Calu3 (cell line): ENCODE data around the gene BAK1. TPM values are rescaled to one million over a fixed set of nuclear protein-coding genes. Genes with fewer than 3 reads are reported as not detected.
"Not testable (repeated sequence)": the region's sequence is repeated elsewhere in the genome, so short reads cannot be mapped to it uniquely, and the experiment has no call there.

Source experiments
- BruUV-seq: library from RNA; stranded (reverse); fragments of 400-500 nt; replicated peaks from 2 replicates; lab custom pipeline; 2021; lab: Mats Ljungman, UMichigan
- CTCF ChIA-PET: fragments of 300-600 bp; sonication (Branson Sonifier 250); formaldehyde crosslinking; loops from one replicate; lab custom pipeline; 2022; ENCODE audit warnings: antibody characterized with exemption; lab: Charles Lee
- DNase-seq: peaks from one replicate; pipeline ENCODE4 v3.0.0; 2022
- H3K27ac Mint-ChIP-seq: one replicate; pipeline ENCODE4 v1.8.0; 2022; ENCODE audit warnings: mixed read lengths; ENCODE audit not compliant: unreplicated experiment
- H3K27me3 Mint-ChIP-seq: one replicate; pipeline ENCODE4 v1.8.0; 2022; ENCODE audit warnings: mixed read lengths; ENCODE audit not compliant: unreplicated experiment
- H3K36me3 Mint-ChIP-seq: one replicate; pipeline ENCODE4 v1.8.0; 2022; ENCODE audit warnings: mild to moderate bottlenecking, moderate library complexity, mixed read lengths; ENCODE audit not compliant: insufficient read depth, unreplicated experiment
- H3K4me1 Mint-ChIP-seq: one replicate; pipeline ENCODE4 v1.8.0; 2022; ENCODE audit warnings: mild to moderate bottlenecking, low read depth, mixed read lengths; ENCODE audit not compliant: unreplicated experiment
- H3K4me3 Mint-ChIP-seq: one replicate; pipeline ENCODE4 v1.8.0; 2022; ENCODE audit warnings: mild to moderate bottlenecking, low read depth, moderate library complexity, mixed read lengths; ENCODE audit not compliant: unreplicated experiment
- H3K9me3 Mint-ChIP-seq: one replicate; pipeline ENCODE4 v1.8.0; 2022; ENCODE audit warnings: low read depth, mixed read lengths; ENCODE audit not compliant: unreplicated experiment
- intact Hi-C: fragments of 100-400 bp; cut with micrococcal nuclease; formaldehyde crosslinking; loops from one replicate; pipeline ENCODE4 v1.10.0; 2022; ENCODE audit not compliant: unreplicated experiment
- total RNA-seq: library from RNA; stranded (reverse); gene quantifications from 2 replicates; pipeline ENCODE4 v1.2.3, GENCODE V29; 2022
- TF ChIP-seq, protein P1 (sequence below): fragments of 200-600 bp; IDR thresholded peaks from one replicate; pipeline ENCODE4 v1.8.0; 2022; ENCODE audit warnings: antibody characterized with exemption; ENCODE audit not compliant: unreplicated experiment

The BAK1 gene
- total RNA-seq, 1 experiment from 2014 or later = 31.6 TPM

- H3K9me3 Mint-ChIP-seq = no peaks in the 10 kb centered on the region
- H3K4me1 Mint-ChIP-seq = no peaks in the 10 kb centered on the region
- H3K27me3 Mint-ChIP-seq = peaks cover 29% of the 10 kb centered on the region
- DNase-seq = no peak
- CTCF ChIA-PET = interaction anchor here (0.6 kb wide), 2 partner anchors 21 to 1814 kb away, joined by 4 to 6 read pairs; no protein-coding TSS in a partner anchor
- intact Hi-C loops = no loop called here
- H3K36me3 Mint-ChIP-seq = no peaks in the 10 kb centered on the region
- H3K4me3 Mint-ChIP-seq = no peak overlapping the region
- no TSS peak for BruUV-seq
- TF ChIP-seq, protein P1, sequence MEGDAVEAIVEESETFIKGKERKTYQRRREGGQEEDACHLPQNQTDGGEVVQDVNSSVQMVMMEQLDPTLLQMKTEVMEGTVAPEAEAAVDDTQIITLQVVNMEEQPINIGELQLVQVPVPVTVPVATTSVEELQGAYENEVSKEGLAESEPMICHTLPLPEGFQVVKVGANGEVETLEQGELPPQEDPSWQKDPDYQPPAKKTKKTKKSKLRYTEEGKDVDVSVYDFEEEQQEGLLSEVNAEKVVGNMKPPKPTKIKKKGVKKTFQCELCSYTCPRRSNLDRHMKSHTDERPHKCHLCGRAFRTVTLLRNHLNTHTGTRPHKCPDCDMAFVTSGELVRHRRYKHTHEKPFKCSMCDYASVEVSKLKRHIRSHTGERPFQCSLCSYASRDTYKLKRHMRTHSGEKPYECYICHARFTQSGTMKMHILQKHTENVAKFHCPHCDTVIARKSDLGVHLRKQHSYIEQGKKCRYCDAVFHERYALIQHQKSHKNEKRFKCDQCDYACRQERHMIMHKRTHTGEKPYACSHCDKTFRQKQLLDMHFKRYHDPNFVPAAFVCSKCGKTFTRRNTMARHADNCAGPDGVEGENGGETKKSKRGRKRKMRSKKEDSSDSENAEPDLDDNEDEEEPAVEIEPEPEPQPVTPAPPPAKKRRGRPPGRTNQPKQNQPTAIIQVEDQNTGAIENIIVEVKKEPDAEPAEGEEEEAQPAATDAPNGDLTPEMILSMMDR = no peak
- H3K27ac Mint-ChIP-seq = no peak overlapping the region
Observed at GRCh38 chr6:33534702-33535101, 45.4 kb downstream of the BAK1 start.

DNA sequence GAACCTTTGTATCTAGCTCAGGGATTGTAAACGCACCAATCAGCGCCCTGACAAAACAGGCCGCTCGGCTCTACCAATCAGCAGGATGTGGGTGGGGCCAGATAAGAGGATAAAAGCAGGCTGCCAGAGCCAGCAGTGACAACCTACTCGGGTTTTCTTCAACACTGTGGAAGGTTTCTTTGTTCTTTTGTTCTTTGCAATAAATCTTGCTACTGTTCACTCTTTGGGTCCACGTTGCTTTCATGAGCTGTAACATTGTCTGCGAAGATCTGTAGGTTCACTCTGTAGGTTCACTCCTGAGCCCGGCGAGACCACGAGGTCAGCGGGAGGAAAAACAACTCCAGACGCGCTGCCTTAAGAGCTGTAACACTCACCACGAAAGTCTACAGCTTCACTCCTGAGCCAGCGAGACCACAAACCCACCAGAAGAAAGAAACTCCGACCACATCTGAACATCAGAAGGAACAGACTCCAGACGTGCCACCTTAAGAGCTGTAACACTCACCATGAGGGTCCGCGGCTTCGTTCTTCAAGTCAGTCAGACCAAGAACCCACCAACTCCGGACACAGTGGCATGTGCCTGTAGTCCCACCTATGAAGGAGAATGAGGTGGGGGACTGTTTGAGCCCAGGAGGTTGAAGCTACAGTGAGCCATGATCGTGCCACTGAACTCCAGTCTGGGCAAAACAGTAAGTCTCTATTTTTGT is 46.8 kb downstream of the BAK1 start:
- H3K4me1 Mint-ChIP-seq, H3K27ac Mint-ChIP-seq, H3K4me3 Mint-ChIP-seq, intact Hi-C loops, H3K36me3 Mint-ChIP-seq, H3K9me3 Mint-ChIP-seq, BruUV-seq, CTCF ChIA-PET, DNase-seq: not testable (repeated sequence)
- peaks cover 27% of the 10 kb centered on the region for H3K27me3 Mint-ChIP-seq

- CTCF ChIA-PET = interaction anchor here (0.9 kb wide), 1 partner anchor 30 kb away, joined by 3 read pairs; no protein-coding TSS in a partner anchor
- not testable (repeated sequence) for DNase-seq
Observed at GRCh38 chr6:33532431-33532830, 47.6 kb downstream of the BAK1 start.

GRCh38 chr6:33530617-33531016 is 49.5 kb downstream of the BAK1 start:
- intact Hi-C loops, H3K4me3 Mint-ChIP-seq, H3K36me3 Mint-ChIP-seq, H3K27ac Mint-ChIP-seq, H3K4me1 Mint-ChIP-seq, DNase-seq, BruUV-seq, H3K9me3 Mint-ChIP-seq: not testable (repeated sequence)
- peaks cover 31% of the 10 kb centered on the region for H3K27me3 Mint-ChIP-seq
- CTCF ChIA-PET = interaction anchor here (1.3 kb wide), 1 partner anchor 18 kb away, joined by 3 read pairs; no protein-coding TSS in a partner anchor

More at GRCh38 chr6:33532431-33532830, 47.6 kb downstream of the BAK1 start:
- H3K4me3 Mint-ChIP-seq, H3K27ac Mint-ChIP-seq, H3K9me3 Mint-ChIP-seq, intact Hi-C loops, H3K36me3 Mint-ChIP-seq, BruUV-seq, H3K4me1 Mint-ChIP-seq: not testable (repeated sequence)
- H3K27me3 Mint-ChIP-seq = peaks cover 27% of the 10 kb centered on the region

Other genes starting within 250 kb of the BAK1 start
- 105 and 140 TPM in 2 replicates for gene KIFC1, start 188.5 kb downstream of the BAK1 start, total RNA-seq
- 62.4 and 68.3 TPM in 2 replicates for gene PHF1, start 169.3 kb downstream of the BAK1 start, total RNA-seq
- gene CUTA, start 162.2 kb downstream of the BAK1 start, total RNA-seq = 170 and 172 TPM in 2 replicates
- gene SYNGAP1, start 160.2 kb downstream of the BAK1 start, total RNA-seq = 18.8 and 24.9 TPM in 2 replicates
- gene ZBTB9, start 125.7 kb downstream of the BAK1 start, total RNA-seq = 18.1 and 20.0 TPM in 2 replicates
- 136 and 143 TPM in 2 replicates for gene ITPR3, start 41.0 kb upstream of the BAK1 start, total RNA-seq
- gene UQCC2, start 131.4 kb upstream of the BAK1 start, total RNA-seq = 142 and 145 TPM in 2 replicates
- not detected in 2 replicates for gene IP6K3, start 166.6 kb upstream of the BAK1 start, total RNA-seq
- gene LEMD2, start 208.9 kb upstream of the BAK1 start, total RNA-seq = 117 and 126 TPM in 2 replicates
- not detected in 2 replicates for gene MLN, start 223.7 kb upstream of the BAK1 start, total RNA-seq